CD4-positive, alpha-beta T cell (primary cell): ENCODE results near the gene DENND2A. TPM values are rescaled to one million over a fixed set of nuclear protein-coding genes. Genes with fewer than 3 reads are reported as not detected.
"Not testable (repeated sequence)": the region's sequence is repeated elsewhere in the genome, so short reads cannot be mapped to it uniquely, and the experiment has no call there.

Source experiments
- ATAC-seq: fragments of 200-7000 bp; cut with Tn5 transposase; one replicate; pipeline ENCODE4 v1.10.0; 2022; ENCODE audit warnings: mild to moderate bottlenecking; ENCODE audit not compliant: poor library complexity
- CTCF ChIA-PET: fragments of 350-600 bp; sonication (Branson Sonifier 250); formaldehyde crosslinking; loops from one replicate; lab custom pipeline; 2021; ENCODE audit warnings: antibody characterized with exemption, inconsistent platforms; lab: Charles Lee
- POLR2A ChIA-PET: fragments of 350-600 bp; sonication (Branson Sonifier 250); formaldehyde crosslinking; loops from one replicate; lab custom pipeline; 2021; ENCODE audit warnings: antibody characterized with exemption, inconsistent platforms; lab: Charles Lee
- DNase-seq, 14 experiments: peaks; one replicate each; pipeline ENCODE4 v3.0.0-alpha.2; 2013 to 2020; ENCODE audit warnings: mixed read lengths in 2 of 14
- H3K27ac ChIP-seq, 2 donors: one replicate each; pipeline versions ENCODE4 v1.5.1 to v1.7.0; 2013; ENCODE audit warnings: low read length in 2 of 2, low read depth in 1 of 2, mild to moderate bottlenecking in 1 of 2
- H3K27me3 ChIP-seq, 2 experiments: 1 replicate in 1 of 2; 2 replicates in 1 of 2; pipeline versions ENCODE4 v1.6.1 to v1.7.0; 2013; ENCODE audit warnings: low read length in 2 of 2, control low read depth in 1 of 2, mild to moderate bottlenecking in 1 of 2, moderate library complexity in 1 of 2; ENCODE audit not compliant: insufficient read depth in 2 of 2, control insufficient read depth in 1 of 2
- H3K36me3 ChIP-seq: one replicate; pipeline ENCODE4 v1.6.1; 2013; ENCODE audit warnings: low read length, control low read depth; ENCODE audit not compliant: insufficient read depth
- H3K4me1 ChIP-seq: one replicate; pipeline ENCODE4 v1.6.1; 2013; ENCODE audit warnings: low read length, control low read depth; ENCODE audit not compliant: insufficient read depth
- H3K4me3 ChIP-seq: one replicate; pipeline ENCODE4 v1.5.1; 2013; ENCODE audit warnings: mild to moderate bottlenecking, low read length, moderate library complexity
- H3K9me3 ChIP-seq, 2 experiments: 1 replicate in 1 of 2; 2 replicates in 1 of 2; pipeline versions ENCODE4 v1.6.1 to v1.7.0; 2013; ENCODE audit warnings: low read length in 2 of 2, mild to moderate bottlenecking in 2 of 2, control low read depth in 1 of 2, moderate library complexity in 1 of 2; ENCODE audit not compliant: control insufficient read depth in 1 of 2, insufficient read depth in 1 of 2
- H3K27ac Mint-ChIP-seq: one replicate; pipeline ENCODE4 v1.8.0; 2020; ENCODE audit warnings: mixed read lengths
- H3K27me3 Mint-ChIP-seq: one replicate; pipeline ENCODE4 v1.8.0; 2021; ENCODE audit warnings: mixed read lengths
- H3K36me3 Mint-ChIP-seq: one replicate; pipeline ENCODE4 v1.8.0; 2021; ENCODE audit warnings: low read depth, mixed read lengths
- H3K4me1 Mint-ChIP-seq: one replicate; pipeline ENCODE4 v1.8.0; 2021; ENCODE audit warnings: low read depth, mixed read lengths
- H3K4me3 Mint-ChIP-seq: one replicate; pipeline ENCODE4 v1.8.0; 2020; ENCODE audit warnings: mild to moderate bottlenecking, mixed read lengths
- H3K9me3 Mint-ChIP-seq: one replicate; pipeline ENCODE4 v1.8.0; 2020; ENCODE audit warnings: mixed read lengths
- CTCF ChIP-seq: fragments of 200-600 bp; IDR thresholded peaks from one replicate; pipeline ENCODE4 v1.8.0; 2022; ENCODE audit warnings: antibody characterized with exemption, mild to moderate bottlenecking
- intact Hi-C, 2 experiments: fragments of 100-400 bp; cut with DNase I in 1 of 2; cut with micrococcal nuclease in 1 of 2; formaldehyde crosslinking; loops; one replicate each; pipeline versions ENCODE4 v1.15.1 to v1.9.0; 2023 to 2025; cut with DNase I, micrococcal nuclease
- total RNA-seq, 174 experiments: library from RNA in 2 of 174; stranded (reverse) in 2 of 174; gene quantifications; one replicate each; pipeline ENCODE4 v1.2.3 and lab custom pipeline; 2021 to 2026

The DENND2A gene
- total RNA-seq, 2 experiments from 2014 or later, result not detected

- CTCF ChIA-PET, result no interaction called here
- POLR2A ChIA-PET, result no interaction called here
- no peaks in the 10 kb centered on the region for H3K4me1 Mint-ChIP-seq
- DNase-seq (no peak), ATAC-seq (no peak)
- Histone ChIP-seq H3K27me3 (peaks cover 0 to 4% of the 10 kb centered on the region in 2 experiments), H3K4me3 (no peak overlapping the region), H3K27ac (no peak overlapping the region), H3K4me1 (no peaks in the 10 kb centered on the region), H3K36me3 (no peaks in the 10 kb centered on the region), H3K9me3 (no peaks in the 10 kb centered on the region)
- no peak overlapping the region for H3K27ac Mint-ChIP-seq
- H3K27me3 Mint-ChIP-seq, result peaks cover 8% of the 10 kb centered on the region
- intact Hi-C loops, result no loop called here
- no peak for TF ChIP-seq CTCF
- H3K4me3 Mint-ChIP-seq, result no peak overlapping the region
- no peaks in the 10 kb centered on the region for H3K9me3 Mint-ChIP-seq
- H3K36me3 Mint-ChIP-seq, result no peaks in the 10 kb centered on the region
These were observed 82.6 kb downstream of the DENND2A start for GRCh38 chr7:140557809-140558518.

GRCh38 chr7:140557069-140557468 lies 83.5 kb downstream of the DENND2A start:
- Histone ChIP-seq H3K27ac (no peak overlapping the region), H3K27me3 (peaks cover 0 to 4% of the 10 kb centered on the region in 2 experiments), H3K4me3 (no peak overlapping the region), H3K36me3 (no peaks in the 10 kb centered on the region), H3K4me1 (no peaks in the 10 kb centered on the region), H3K9me3 (no peaks in the 10 kb centered on the region)
- CTCF ChIA-PET, result no interaction called here
- no peak overlapping the region for H3K27ac Mint-ChIP-seq
- no peaks in the 10 kb centered on the region for H3K36me3 Mint-ChIP-seq
- ATAC-seq (no peak), DNase-seq (no peak)
- no peak overlapping the region for H3K4me3 Mint-ChIP-seq
- TF ChIP-seq CTCF, result no peak
- no peaks in the 10 kb centered on the region for H3K9me3 Mint-ChIP-seq
- H3K4me1 Mint-ChIP-seq, result no peaks in the 10 kb centered on the region
- intact Hi-C loops, result no loop called here
- H3K27me3 Mint-ChIP-seq, result peaks cover 3% of the 10 kb centered on the region
- POLR2A ChIA-PET, result no interaction called here

- H3K9me3 Mint-ChIP-seq, H3K36me3 ChIP-seq, H3K27ac Mint-ChIP-seq, POLR2A ChIA-PET, H3K27ac ChIP-seq, H3K4me3 Mint-ChIP-seq, DNase-seq, H3K36me3 Mint-ChIP-seq, H3K4me1 Mint-ChIP-seq, H3K27me3 ChIP-seq, CTCF ChIA-PET, H3K27me3 Mint-ChIP-seq, ATAC-seq, H3K4me3 ChIP-seq, intact Hi-C loops, H3K4me1 ChIP-seq, H3K9me3 ChIP-seq: not testable (repeated sequence)
These were observed 87.4 kb downstream of the DENND2A start for GRCh38 chr7:140553236-140553635.

- POLR2A ChIA-PET, result no interaction called here
- no peaks in the 10 kb centered on the region for H3K27me3 ChIP-seq
- Mint-ChIP-seq H3K4me3 (no peak overlapping the region), H3K9me3 (no peaks in the 10 kb centered on the region), H3K27me3 (peaks cover 3% of the 10 kb centered on the region), H3K36me3 (no peaks in the 10 kb centered on the region), H3K4me1 (no peaks in the 10 kb centered on the region), H3K27ac (no peak overlapping the region)
- DNase-seq (no peak), ATAC-seq (no peak)
- no peaks in the 10 kb centered on the region for H3K9me3 ChIP-seq
- CTCF ChIA-PET, result no interaction called here
- no peak overlapping the region for H3K27ac ChIP-seq
- no peak overlapping the region for H3K4me3 ChIP-seq
- H3K4me1 ChIP-seq, result no peaks in the 10 kb centered on the region
- no peaks in the 10 kb centered on the region for H3K36me3 ChIP-seq
- intact Hi-C loops, result no loop called here
- no peak for TF ChIP-seq CTCF
These were observed 88.4 kb downstream of the DENND2A start for GRCh38 chr7:140552240-140552679.
